Measurements from ENCODE around the gene LRRTM4.

DNA sequence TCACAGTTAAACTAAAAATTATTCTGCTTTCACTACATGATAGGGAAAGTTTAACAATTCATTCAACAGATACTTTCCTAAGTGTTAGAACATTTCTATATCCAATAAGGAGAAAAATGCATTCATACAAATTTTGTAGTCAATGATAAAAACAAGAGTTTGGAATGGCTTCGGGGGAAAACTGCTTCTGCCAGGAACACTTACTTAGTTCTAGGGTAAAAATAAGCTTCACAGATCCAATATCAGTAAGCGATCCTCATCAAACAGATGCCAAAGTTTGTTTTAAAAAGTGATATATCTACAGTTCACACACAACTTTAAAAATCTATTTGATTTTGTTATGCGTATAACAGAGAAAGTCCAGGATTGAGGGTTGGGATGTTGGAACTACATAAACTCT lies 199.7 kb downstream of the LRRTM4 start:
- TF ChIP-seq CTCF (conservative IDR thresholded peaks at IDR 0.05 in 1 of 2, IDR thresholded peaks at IDR 0.05 in 1 of 2; ENCODE audit: low read depth in 1 of 2, low read length in 2 of 2) (no peak), EZH2 (IDR thresholded peaks at IDR 0.05; ENCODE audit: low read length, missing control alignments) (no peak)
